Stimulated activated CD4-positive, alpha-beta T cell treated with anti-CD3 and anti-CD28 coated beads, Interleukin-1b, Interleukin-23, amount 100 ng/mL, for 4 hours (primary cell): ENCODE results near the gene CEP89.
"Not testable (repeated sequence)": the region's sequence is repeated elsewhere in the genome, so short reads cannot be mapped to it uniquely, and the experiment has no call there.

ENCODE experiments used
- DNase-seq, 2 donors: peaks; one replicate each; pipeline ENCODE4 v3.0.0-alpha.2; 2020; ENCODE audit warnings: low read depth in 2 of 2

Gene CEP89

GRCh38 chr19:32971715-32972540 is at the start of gene CEP89, which contains the start of gene FAAP24:
Gene CEP89, minus strand, starts transcription at chr19:32971958. Its CDS starts 84 bp downstream, at chr19:32971874.
Gene FAAP24, plus strand, starts transcription at chr19:32972242. Its CDS starts 955 bp downstream, at chr19:32973197.
- DNase-seq: peak; percentile 89 to 97

GRCh38 chr19:33010891-33011290 is 39.1 kb upstream of the CEP89 start:
- DNase-seq: not testable (repeated sequence)

GRCh38 chr19:33008738-33009137 is 37.0 kb upstream of the CEP89 start:
- DNase-seq: no peak

GRCh38 chr19:33005440-33005839 is 33.7 kb upstream of the CEP89 start:
- DNase-seq: no peak

- not testable (repeated sequence) for DNase-seq
Observed at GRCh38 chr19:33003424-33004024, 31.8 kb upstream of the CEP89 start.

- DNase-seq: not testable (repeated sequence)
Observed at GRCh38 chr19:33002126-33002865, 30.5 kb upstream of the CEP89 start.

- no peak for DNase-seq
Observed at GRCh38 chr19:33000910-33001309, 29.2 kb upstream of the CEP89 start.

- DNase-seq: no peak
Observed at GRCh38 chr19:33000510-33000909, 28.8 kb upstream of the CEP89 start.

- DNase-seq: no peak
Observed at GRCh38 chr19:32998722-32999121, 27.0 kb upstream of the CEP89 start.

- DNase-seq: no peak
Observed at GRCh38 chr19:32997716-32998355, 26.1 kb upstream of the CEP89 start.

GRCh38 chr19:32997061-32997464 is 25.3 kb upstream of the CEP89 start:
- DNase-seq: not testable (repeated sequence)

GRCh38 chr19:32995966-32996365 is 24.2 kb upstream of the CEP89 start:
- not testable (repeated sequence) for DNase-seq

GRCh38 chr19:32988724-32989123 is 17.0 kb upstream of the CEP89 start:
- no peak for DNase-seq

- DNase-seq: not testable (repeated sequence)
Observed at GRCh38 chr19:32988254-32988653, 16.5 kb upstream of the CEP89 start.

GRCh38 chr19:32982488-32982887 is 10.7 kb upstream of the CEP89 start:
- not testable (repeated sequence) for DNase-seq

- not testable (repeated sequence) for DNase-seq
Observed at GRCh38 chr19:32979807-32980206, 8.0 kb upstream of the CEP89 start.

GRCh38 chr19:32977813-32978212 is 6.1 kb upstream of the CEP89 start:
- not testable (repeated sequence) for DNase-seq

- no peak for DNase-seq
Observed at GRCh38 chr19:32977280-32977679, 5.5 kb upstream of the CEP89 start.

- DNase-seq: peak; percentile 60 to 64
Observed at GRCh38 chr19:32976223-32976805, 4.6 kb upstream of the CEP89 start.

- DNase-seq: no peak
Observed at GRCh38 chr19:32971012-32971595, 654 bp downstream of the CEP89 start.

GRCh38 chr19:32969549-32969948 is 2.2 kb downstream of the CEP89 start:
- DNase-seq: no peak
